Measurements from ENCODE around the gene DHRS2.

The DHRS2 gene

GRCh38 chr14:23665302-23666016, 29.3 kb downstream of the DHRS2 start:
- no peak overlapping the region for H2BK5ac ChIP-seq (ENCODE audit: low read length)
- WGBS (ENCODE audit: extremely low coverage, insufficient coverage, low lambda C conversion rate), result no CpG with 5 or more reads among the region's 4 CpGs
- H3K9ac ChIP-seq (ENCODE audit: low read length), result no peak overlapping the region
- no peak overlapping the region for H4K5ac ChIP-seq (ENCODE audit: low read length)
- no peak overlapping the region for H3K18ac ChIP-seq (ENCODE audit: low read length)
- no peaks in the 10 kb centered on the region for H3K79me2 ChIP-seq (ENCODE audit: control insufficient read depth, insufficient read depth, low read length)
- H3K27ac ChIP-seq (ENCODE audit: low read depth, low read length), result no peak overlapping the region
- H3K27me3 ChIP-seq (ENCODE audit: insufficient read depth, low read length, poor library complexity), result no peaks in the 10 kb centered on the region
- no peak overlapping the region for H4K8ac ChIP-seq (ENCODE audit: low read depth, low read length)
- no peak overlapping the region for H3K4me3 ChIP-seq (ENCODE audit: low read length)
- H2BK15ac ChIP-seq (replicated peaks; ENCODE audit: low read depth), result no peak overlapping the region
- no peak overlapping the region for H3K4me2 ChIP-seq (ENCODE audit: low read length)
- H3K4ac ChIP-seq (ENCODE audit: low read depth, low read length), result no peak overlapping the region
- H3K23ac ChIP-seq (ENCODE audit: low read length), result no peak overlapping the region
- H3K56ac ChIP-seq (ENCODE audit: low read length), result no peak overlapping the region
- no peaks in the 10 kb centered on the region for H3K79me1 ChIP-seq (ENCODE audit: low read length)
- H3K4me1 ChIP-seq (ENCODE audit: control insufficient read depth, low read depth, low read length), result no peaks in the 10 kb centered on the region
- no peak overlapping the region for H2AK5ac ChIP-seq (ENCODE audit: low read length)
- no peak for DNase-seq
- no peaks in the 10 kb centered on the region for H3K36me3 ChIP-seq (ENCODE audit: control insufficient read depth, insufficient read depth, low read length)
- no peak overlapping the region for H2BK120ac ChIP-seq (ENCODE audit: low read depth, low read length)

- no peak overlapping the region for H3K4me2 ChIP-seq (ENCODE audit: low read length)
- H2BK5ac ChIP-seq (ENCODE audit: low read length), result no peak overlapping the region
- H2BK15ac ChIP-seq (replicated peaks; ENCODE audit: low read depth), result no peak overlapping the region
- no peak overlapping the region for H3K23ac ChIP-seq (ENCODE audit: low read length)
- no CpG with 5 or more reads among the region's 3 CpGs for WGBS (ENCODE audit: extremely low coverage, insufficient coverage, low lambda C conversion rate)
- H3K4me1 ChIP-seq (ENCODE audit: control insufficient read depth, low read depth, low read length), result no peaks in the 10 kb centered on the region
- H3K9ac ChIP-seq (ENCODE audit: low read length), result no peak overlapping the region
- DNase-seq, result no peak
- no peak overlapping the region for H3K56ac ChIP-seq (ENCODE audit: low read length)
- H3K4ac ChIP-seq (ENCODE audit: low read depth, low read length), result no peak overlapping the region
- no peak overlapping the region for H4K8ac ChIP-seq (ENCODE audit: low read depth, low read length)
- no peaks in the 10 kb centered on the region for H3K36me3 ChIP-seq (ENCODE audit: control insufficient read depth, insufficient read depth, low read length)
- no peak overlapping the region for H3K27ac ChIP-seq (ENCODE audit: low read depth, low read length)
- H2AK5ac ChIP-seq (ENCODE audit: low read length), result no peak overlapping the region
- no peak overlapping the region for H3K4me3 ChIP-seq (ENCODE audit: low read length)
- no peak overlapping the region for H4K5ac ChIP-seq (ENCODE audit: low read length)
- H2BK120ac ChIP-seq (ENCODE audit: low read depth, low read length), result no peak overlapping the region
- H3K18ac ChIP-seq (ENCODE audit: low read length), result no peak overlapping the region
- no peaks in the 10 kb centered on the region for H3K27me3 ChIP-seq (ENCODE audit: insufficient read depth, low read length, poor library complexity)
- no peaks in the 10 kb centered on the region for H3K79me2 ChIP-seq (ENCODE audit: control insufficient read depth, insufficient read depth, low read length)
- H3K79me1 ChIP-seq (ENCODE audit: low read length), result no peaks in the 10 kb centered on the region
Measured at GRCh38 chr14:23667134-23667533, 31.0 kb downstream of the DHRS2 start.

GRCh38 chr14:23669441-23669840, 33.3 kb downstream of the DHRS2 start:
- no peak overlapping the region for H4K8ac ChIP-seq (ENCODE audit: low read depth, low read length)
- no peaks in the 10 kb centered on the region for H3K79me1 ChIP-seq (ENCODE audit: low read length)
- H2BK5ac ChIP-seq (ENCODE audit: low read length), result no peak overlapping the region
- no peak overlapping the region for H4K5ac ChIP-seq (ENCODE audit: low read length)
- H3K9ac ChIP-seq (ENCODE audit: low read length), result no peak overlapping the region
- H3K4ac ChIP-seq (ENCODE audit: low read depth, low read length), result no peak overlapping the region
- H3K36me3 ChIP-seq (ENCODE audit: control insufficient read depth, insufficient read depth, low read length), result no peaks in the 10 kb centered on the region
- H3K4me1 ChIP-seq (ENCODE audit: control insufficient read depth, low read depth, low read length), result no peaks in the 10 kb centered on the region
- H3K4me3 ChIP-seq (ENCODE audit: low read length), result no peak overlapping the region
- H2AK5ac ChIP-seq (ENCODE audit: low read length), result no peak overlapping the region
- H3K23ac ChIP-seq (ENCODE audit: low read length), result no peak overlapping the region
- H2BK15ac ChIP-seq (replicated peaks; ENCODE audit: low read depth), result no peak overlapping the region
- no peak overlapping the region for H3K27ac ChIP-seq (ENCODE audit: low read depth, low read length)
- no peak for DNase-seq
- no peak overlapping the region for H3K4me2 ChIP-seq (ENCODE audit: low read length)
- H3K27me3 ChIP-seq (ENCODE audit: insufficient read depth, low read length, poor library complexity), result no peaks in the 10 kb centered on the region
- no peaks in the 10 kb centered on the region for H3K79me2 ChIP-seq (ENCODE audit: control insufficient read depth, insufficient read depth, low read length)
- WGBS (ENCODE audit: extremely low coverage, insufficient coverage, low lambda C conversion rate), result no CpG with 5 or more reads among the region's 5 CpGs
- no peak overlapping the region for H3K56ac ChIP-seq (ENCODE audit: low read length)
- no peak overlapping the region for H3K18ac ChIP-seq (ENCODE audit: low read length)
- H2BK120ac ChIP-seq (ENCODE audit: low read depth, low read length), result no peak overlapping the region

DNA sequence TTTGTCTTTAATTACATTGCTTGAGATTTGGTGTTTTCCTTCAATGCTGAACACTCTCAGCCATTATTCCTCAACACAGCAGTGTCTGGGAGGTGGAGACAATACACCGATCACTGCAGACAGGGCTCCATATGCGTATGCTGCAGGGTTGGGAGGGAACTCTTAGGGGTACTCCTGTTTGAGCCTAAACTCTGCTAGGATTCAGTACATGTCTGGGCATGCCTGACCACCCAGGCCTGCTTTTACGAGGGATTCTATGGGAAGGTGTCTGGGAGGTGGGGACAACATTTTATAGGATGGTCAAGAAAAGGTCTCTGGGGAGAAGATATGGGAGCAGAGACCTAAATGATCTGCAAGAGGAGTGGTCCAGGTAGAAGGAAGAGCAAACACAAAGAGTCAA, 34.3 kb downstream of the DHRS2 start:
- Histone ChIP-seq H4K5ac (ENCODE audit: low read length) (no peak overlapping the region), H3K4ac (ENCODE audit: low read depth, low read length) (no peak overlapping the region), H2BK120ac (ENCODE audit: low read depth, low read length) (no peak overlapping the region), H3K79me1 (ENCODE audit: low read length) (no peaks in the 10 kb centered on the region), H2BK5ac (ENCODE audit: low read length) (no peak overlapping the region), H3K4me2 (ENCODE audit: low read length) (no peak overlapping the region), H3K4me3 (ENCODE audit: low read length) (no peak overlapping the region), H3K9ac (ENCODE audit: low read length) (no peak overlapping the region), H3K23ac (ENCODE audit: low read length) (no peak overlapping the region), H3K56ac (ENCODE audit: low read length) (no peak overlapping the region), H2AK5ac (ENCODE audit: low read length) (no peak overlapping the region), H3K79me2 (ENCODE audit: control insufficient read depth, insufficient read depth, low read length) (no peaks in the 10 kb centered on the region), H3K27me3 (ENCODE audit: insufficient read depth, low read length, poor library complexity) (no peaks in the 10 kb centered on the region), H3K27ac (ENCODE audit: low read depth, low read length) (no peak overlapping the region), H3K4me1 (ENCODE audit: control insufficient read depth, low read depth, low read length) (no peaks in the 10 kb centered on the region), H4K8ac (ENCODE audit: low read depth, low read length) (no peak overlapping the region), H3K18ac (ENCODE audit: low read length) (no peak overlapping the region), H2BK15ac (replicated peaks; ENCODE audit: low read depth) (no peak overlapping the region), H3K36me3 (ENCODE audit: control insufficient read depth, insufficient read depth, low read length) (no peaks in the 10 kb centered on the region)
- no peak for DNase-seq
- no CpG with 5 or more reads among the region's 3 CpGs for WGBS (ENCODE audit: extremely low coverage, insufficient coverage, low lambda C conversion rate)

DNA sequence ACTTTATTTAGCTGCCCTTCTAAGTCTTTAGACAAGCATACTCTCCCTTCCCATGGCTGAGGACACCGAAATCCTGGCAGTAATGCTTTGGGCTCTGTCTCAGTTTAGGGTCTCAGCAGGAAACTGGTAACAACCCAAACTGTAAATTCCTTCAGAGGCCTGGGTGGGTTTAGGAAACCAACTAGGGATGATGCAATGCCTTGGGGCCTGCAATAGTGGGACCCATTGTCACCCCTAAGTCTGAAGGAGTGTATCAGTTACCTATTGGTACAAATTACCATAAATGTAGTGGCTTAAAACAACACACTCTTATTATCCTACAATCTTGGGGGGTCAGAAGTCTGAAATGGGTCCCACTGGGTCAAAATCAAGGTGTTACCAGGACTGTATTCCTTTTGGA, 36.0 kb downstream of the DHRS2 start:
- no peaks in the 10 kb centered on the region for H3K27me3 ChIP-seq (ENCODE audit: insufficient read depth, low read length, poor library complexity)
- no CpG with 5 or more reads among the region's 1 CpG for WGBS (ENCODE audit: extremely low coverage, insufficient coverage, low lambda C conversion rate)
- no peak overlapping the region for H4K8ac ChIP-seq (ENCODE audit: low read depth, low read length)
- no peak overlapping the region for H2BK120ac ChIP-seq (ENCODE audit: low read depth, low read length)
- no peak overlapping the region for H3K9ac ChIP-seq (ENCODE audit: low read length)
- no peak overlapping the region for H3K18ac ChIP-seq (ENCODE audit: low read length)
- no peak overlapping the region for H3K23ac ChIP-seq (ENCODE audit: low read length)
- H2BK15ac ChIP-seq (replicated peaks; ENCODE audit: low read depth), result no peak overlapping the region
- H3K4me1 ChIP-seq (ENCODE audit: control insufficient read depth, low read depth, low read length), result no peaks in the 10 kb centered on the region
- no peak overlapping the region for H3K27ac ChIP-seq (ENCODE audit: low read depth, low read length)
- no peaks in the 10 kb centered on the region for H3K79me1 ChIP-seq (ENCODE audit: low read length)
- DNase-seq, result no peak
- H2AK5ac ChIP-seq (ENCODE audit: low read length), result no peak overlapping the region
- H2BK5ac ChIP-seq (ENCODE audit: low read length), result no peak overlapping the region
- no peak overlapping the region for H4K5ac ChIP-seq (ENCODE audit: low read length)
- H3K79me2 ChIP-seq (ENCODE audit: control insufficient read depth, insufficient read depth, low read length), result no peaks in the 10 kb centered on the region
- H3K36me3 ChIP-seq (ENCODE audit: control insufficient read depth, insufficient read depth, low read length), result no peaks in the 10 kb centered on the region
- H3K56ac ChIP-seq (ENCODE audit: low read length), result no peak overlapping the region
- H3K4ac ChIP-seq (ENCODE audit: low read depth, low read length), result no peak overlapping the region
- H3K4me2 ChIP-seq (ENCODE audit: low read length), result no peak overlapping the region
- no peak overlapping the region for H3K4me3 ChIP-seq (ENCODE audit: low read length)

DNA sequence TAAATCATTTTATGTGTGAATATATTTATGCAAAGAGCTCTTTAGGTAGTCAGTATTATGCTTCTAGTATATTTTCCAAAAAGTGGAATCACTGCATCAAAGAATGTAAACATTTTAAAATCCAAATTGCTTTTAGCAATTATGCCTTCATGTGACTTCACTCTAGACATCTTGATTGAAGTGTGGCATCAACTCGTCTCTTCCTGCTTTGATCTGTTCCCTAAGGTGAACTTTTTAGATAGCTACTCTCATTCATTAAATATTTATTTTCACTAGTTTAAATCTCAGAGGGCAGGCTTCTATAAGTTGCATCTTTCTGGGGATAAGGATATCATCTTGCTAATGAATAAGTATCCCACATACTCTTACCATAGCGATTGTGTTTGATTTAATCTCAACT, 39.2 kb downstream of the DHRS2 start:
- DNase-seq, result no peak

More for the DNA sequence above, 39.2 kb downstream of the DHRS2 start:
- Histone ChIP-seq H2BK15ac (replicated peaks; ENCODE audit: low read depth) (no peak overlapping the region), H2AK5ac (ENCODE audit: low read length) (no peak overlapping the region), H3K4me1 (ENCODE audit: control insufficient read depth, low read depth, low read length) (no peaks in the 10 kb centered on the region), H3K56ac (ENCODE audit: low read length) (no peak overlapping the region), H4K5ac (ENCODE audit: low read length) (no peak overlapping the region), H3K27ac (ENCODE audit: low read depth, low read length) (no peak overlapping the region), H2BK120ac (ENCODE audit: low read depth, low read length) (no peak overlapping the region), H4K8ac (ENCODE audit: low read depth, low read length) (no peak overlapping the region), H3K4me3 (ENCODE audit: low read length) (no peak overlapping the region), H3K79me1 (ENCODE audit: low read length) (no peaks in the 10 kb centered on the region), H2BK5ac (ENCODE audit: low read length) (no peak overlapping the region), H3K27me3 (ENCODE audit: insufficient read depth, low read length, poor library complexity) (no peaks in the 10 kb centered on the region), H3K79me2 (ENCODE audit: control insufficient read depth, insufficient read depth, low read length) (no peaks in the 10 kb centered on the region), H3K4me2 (ENCODE audit: low read length) (no peak overlapping the region), H3K18ac (ENCODE audit: low read length) (no peak overlapping the region), H3K4ac (ENCODE audit: low read depth, low read length) (no peak overlapping the region), H3K9ac (ENCODE audit: low read length) (no peak overlapping the region), H3K23ac (ENCODE audit: low read length) (no peak overlapping the region), H3K36me3 (ENCODE audit: control insufficient read depth, insufficient read depth, low read length) (no peaks in the 10 kb centered on the region)
- no CpG with 5 or more reads among the region's 2 CpGs for WGBS (ENCODE audit: extremely low coverage, insufficient coverage, low lambda C conversion rate)
